Measurements from ENCODE around the gene TMTC2. TPM values are rescaled to one million over a fixed set of nuclear protein-coding genes. Genes with fewer than 3 reads are reported as not detected.

TMTC2 gene
- total RNA-seq, 1 donor from 2014 or later = 0.93 TPM

GRCh38 chr12:83057436-83057835 lies 370.7 kb downstream of the TMTC2 start:
- no peak for ATAC-seq
- DNase-seq (ENCODE audit: low spot score) = no peak

GRCh38 chr12:83059107-83059506 lies 372.4 kb downstream of the TMTC2 start:
- ATAC-seq = no peak

GRCh38 chr12:83065562-83065961 lies 378.9 kb downstream of the TMTC2 start:
- DNase-seq (ENCODE audit: low spot score) = no peak

More at GRCh38 chr12:83059107-83059506, 372.4 kb downstream of the TMTC2 start:
- DNase-seq (ENCODE audit: low spot score) = no peak

GRCh38 chr12:83067981-83068380 lies 381.3 kb downstream of the TMTC2 start:
- ATAC-seq (no peak), DNase-seq (ENCODE audit: low spot score) (no peak)

More at GRCh38 chr12:83065562-83065961, 378.9 kb downstream of the TMTC2 start:
- ATAC-seq = no peak

- ATAC-seq (no peak), DNase-seq (ENCODE audit: low spot score) (no peak)
Measured at GRCh38 chr12:83074358-83074894, 387.7 kb downstream of the TMTC2 start.

GRCh38 chr12:83075471-83075870 lies 388.8 kb downstream of the TMTC2 start:
- DNase-seq (ENCODE audit: low spot score) (no peak), ATAC-seq (no peak)

GRCh38 chr12:83077041-83077440 lies 390.3 kb downstream of the TMTC2 start:
- ATAC-seq = no peak

GRCh38 chr12:83082690-83083276 lies 396.1 kb downstream of the TMTC2 start:
- DNase-seq (ENCODE audit: low spot score) (no peak), ATAC-seq (no peak)

More at GRCh38 chr12:83077041-83077440, 390.3 kb downstream of the TMTC2 start:
- DNase-seq (ENCODE audit: low spot score) = no peak

GRCh38 chr12:83083616-83084015 lies 396.9 kb downstream of the TMTC2 start:
- no peak for DNase-seq (ENCODE audit: low spot score)
- ATAC-seq = no peak

GRCh38 chr12:83084516-83085234 lies 398.0 kb downstream of the TMTC2 start:
- DNase-seq (ENCODE audit: low spot score) = no peak
- ATAC-seq = no peak

- no peak for DNase-seq (ENCODE audit: low spot score)
Measured at GRCh38 chr12:83086023-83086422, 399.3 kb downstream of the TMTC2 start.

GRCh38 chr12:83089575-83089974 lies 402.9 kb downstream of the TMTC2 start:
- no peak for DNase-seq (ENCODE audit: low spot score)
- ATAC-seq = no peak

More at GRCh38 chr12:83086023-83086422, 399.3 kb downstream of the TMTC2 start:
- ATAC-seq = no peak

GRCh38 chr12:83092129-83092528 lies 405.4 kb downstream of the TMTC2 start:
- no peak for ATAC-seq
- DNase-seq (ENCODE audit: low spot score) = no peak

- DNase-seq (ENCODE audit: low spot score) (no peak), ATAC-seq (no peak)
Measured at GRCh38 chr12:83092606-83093005, 405.9 kb downstream of the TMTC2 start.

- no peak for ATAC-seq
Measured at GRCh38 chr12:83093426-83093825, 406.7 kb downstream of the TMTC2 start.

GRCh38 chr12:83097643-83098342 lies 411.1 kb downstream of the TMTC2 start:
- ATAC-seq (no peak), DNase-seq (ENCODE audit: low spot score) (no peak)

More at GRCh38 chr12:83093426-83093825, 406.7 kb downstream of the TMTC2 start:
- no peak for DNase-seq (ENCODE audit: low spot score)

GRCh38 chr12:83099436-83099835 lies 412.7 kb downstream of the TMTC2 start:
- DNase-seq (ENCODE audit: low spot score) (no peak), ATAC-seq (no peak)

- DNase-seq (ENCODE audit: low spot score) = no peak
- no peak for ATAC-seq
Measured at GRCh38 chr12:83102499-83102898, 415.8 kb downstream of the TMTC2 start.

- ATAC-seq = no peak
- no peak for DNase-seq (ENCODE audit: low spot score)
Measured at GRCh38 chr12:83106873-83107272, 420.2 kb downstream of the TMTC2 start.

- no peak for ATAC-seq
- DNase-seq (ENCODE audit: low spot score) = no peak
Measured at GRCh38 chr12:83110424-83110823, 423.7 kb downstream of the TMTC2 start.

- DNase-seq (ENCODE audit: low spot score) = no peak
- ATAC-seq = no peak
Measured at GRCh38 chr12:83113945-83114344, 427.2 kb downstream of the TMTC2 start.

GRCh38 chr12:83114966-83115365 lies 428.3 kb downstream of the TMTC2 start:
- DNase-seq (ENCODE audit: low spot score) = no peak
- ATAC-seq = no peak

All from left lobe of liver (tissue), 2 donors.